Rectal smooth muscle tissue (tissue), 1 donor: ENCODE measurements around the gene SH2D7.
"Not testable (repeated sequence)": the region's sequence is repeated elsewhere in the genome, so short reads cannot be mapped to it uniquely, and the experiment has no call there.

ENCODE experiments used
- H3K27ac ChIP-seq: one replicate; pipeline ENCODE4 v1.7.0; 2013; ENCODE audit warnings: low read depth, low read length, inconsistent platforms
- H3K27me3 ChIP-seq: one replicate; pipeline ENCODE4 v1.7.0; 2013; ENCODE audit warnings: low read length; ENCODE audit not compliant: control insufficient read depth, insufficient read depth
- H3K36me3 ChIP-seq: one replicate; pipeline ENCODE4 v1.7.0; 2013; ENCODE audit warnings: low read length; ENCODE audit not compliant: control insufficient read depth, insufficient read depth
- H3K4me1 ChIP-seq: one replicate; pipeline ENCODE4 v1.7.0; 2013; ENCODE audit warnings: low read length; ENCODE audit not compliant: control insufficient read depth, insufficient read depth
- H3K4me3 ChIP-seq: one replicate; pipeline ENCODE4 v1.7.0; 2013; ENCODE audit warnings: low read length
- H3K9ac ChIP-seq: one replicate; pipeline ENCODE4 v1.7.0; 2013; ENCODE audit warnings: low read length

Gene SH2D7

DNA sequence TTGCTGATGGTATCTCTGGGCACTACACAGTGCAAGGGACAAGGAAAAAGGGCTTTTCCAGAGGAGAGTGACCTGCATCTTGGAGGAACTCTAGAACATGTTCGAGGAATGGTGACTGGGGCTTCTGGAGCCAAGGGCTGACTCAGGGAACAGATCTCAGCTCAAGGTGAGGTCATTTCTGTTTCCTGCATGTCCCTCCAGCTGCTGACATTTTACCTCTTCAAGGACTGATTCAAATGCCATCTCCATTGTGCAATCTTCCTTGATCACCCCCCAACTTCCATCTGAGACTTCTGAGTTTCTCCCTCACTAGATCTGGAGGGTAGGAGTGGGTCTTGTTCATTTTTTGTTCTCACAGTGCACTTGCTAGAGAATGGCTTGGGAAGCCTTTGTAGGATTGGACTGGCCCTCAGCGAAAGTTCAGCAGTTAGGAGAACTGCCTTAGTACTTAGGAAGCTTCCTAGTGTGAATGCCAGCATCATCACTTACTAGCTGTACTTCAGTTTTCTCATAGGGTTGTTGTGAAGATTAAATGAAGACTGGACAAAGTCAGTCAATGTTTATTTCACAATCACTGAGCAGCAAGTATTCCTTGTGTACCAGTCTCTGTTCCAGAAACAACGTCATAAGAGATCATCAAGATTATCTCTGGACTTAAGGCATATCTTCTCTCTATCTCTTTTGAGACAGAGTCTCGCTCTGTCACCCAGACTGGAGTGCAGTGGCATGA is 54.2 kb downstream of the SH2D7 start:
- no peaks in the 10 kb centered on the region for H3K36me3 ChIP-seq
- H3K27me3 ChIP-seq: no peaks in the 10 kb centered on the region
- H3K9ac ChIP-seq: no peak overlapping the region
- H3K4me1 ChIP-seq: peaks cover 7% of the 10 kb centered on the region
- no peak overlapping the region for H3K4me3 ChIP-seq
- H3K27ac ChIP-seq: no peak overlapping the region

DNA sequence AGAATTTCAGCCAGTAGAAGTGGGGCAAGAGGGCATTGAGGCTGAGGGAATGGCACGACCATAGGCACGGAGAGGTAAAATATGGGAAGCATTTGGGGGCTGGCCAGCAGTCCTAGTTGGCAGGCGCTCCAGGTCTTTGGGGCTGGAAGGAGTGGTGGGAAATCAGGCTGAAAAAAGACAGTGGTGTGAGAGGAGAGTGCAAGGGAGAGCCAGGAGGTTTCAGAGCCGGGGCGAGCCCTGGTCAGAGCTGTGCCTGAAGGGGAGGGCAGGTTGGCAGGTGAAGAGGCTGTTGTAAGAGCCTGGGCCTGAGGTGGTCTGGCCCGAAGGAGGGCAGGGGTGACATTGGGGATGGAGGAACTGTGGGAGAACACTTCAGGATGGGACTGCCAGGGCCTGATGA is 55.2 kb downstream of the SH2D7 start:
- no peaks in the 10 kb centered on the region for H3K27me3 ChIP-seq
- H3K27ac ChIP-seq: no peak overlapping the region
- no peak overlapping the region for H3K4me3 ChIP-seq
- H3K4me1 ChIP-seq: peaks cover 7% of the 10 kb centered on the region
- no peaks in the 10 kb centered on the region for H3K36me3 ChIP-seq
- no peak overlapping the region for H3K9ac ChIP-seq

DNA sequence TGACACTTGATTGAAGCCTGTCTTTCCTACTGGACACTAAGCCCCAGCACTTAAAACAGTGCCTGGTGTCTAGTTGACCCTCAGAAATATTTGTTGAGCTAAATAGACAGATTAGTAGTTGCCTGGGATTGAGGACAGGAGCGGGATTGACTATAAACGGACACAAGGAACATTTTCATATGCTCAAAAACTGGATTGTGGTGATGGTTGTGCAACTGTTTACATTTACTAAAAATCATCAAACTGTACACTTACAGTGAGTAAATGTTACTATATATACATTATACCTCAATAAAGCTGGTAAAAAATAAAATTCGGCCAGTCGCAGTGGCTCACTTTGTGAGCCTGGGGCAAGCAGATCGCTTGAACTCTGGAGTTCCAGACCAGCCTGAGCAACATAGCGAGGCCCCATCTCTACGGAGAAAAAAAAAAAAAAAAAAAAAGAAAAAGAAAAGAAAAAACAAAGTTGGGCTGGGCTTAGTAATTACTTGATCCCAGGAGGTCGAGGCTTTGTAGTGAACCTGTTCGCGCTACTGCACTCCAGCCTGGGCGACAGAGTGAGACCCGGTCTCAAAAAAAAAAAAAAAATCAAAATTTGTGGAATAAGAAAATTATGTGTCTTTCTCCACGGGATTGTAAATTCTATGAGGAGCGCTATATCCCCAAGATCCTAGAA is 56.2 kb downstream of the SH2D7 start:
- Histone ChIP-seq H3K4me1 (peaks cover 7% of the 10 kb centered on the region), H3K27ac (peak overlapping the region; percentile 41), H3K9ac (no peak overlapping the region), H3K27me3 (no peaks in the 10 kb centered on the region), H3K4me3 (peak overlapping the region; percentile 62), H3K36me3 (no peaks in the 10 kb centered on the region)

- Histone ChIP-seq H3K4me1 (peaks cover 7% of the 10 kb centered on the region), H3K4me3 (peak within 1 kb of the TSS; percentile 93), H3K27ac (peak within 1 kb of the TSS; percentile 85), H3K27me3 (no peaks in the 10 kb centered on the region), H3K36me3 (no peaks in the 10 kb centered on the region), H3K9ac (peak within 1 kb of the TSS; percentile 80)
Observed at GRCh38 chr15:78149068-78149804, 56.9 kb downstream of the SH2D7 start, which contains the start of gene IDH3A. Gene IDH3A, plus strand, starts transcription at chr15:78149362. Its CDS starts 42 bp downstream, at chr15:78149404.

GRCh38 chr15:78149805-78150751 is 57.7 kb downstream of the SH2D7 start:
- no peaks in the 10 kb centered on the region for H3K27me3 ChIP-seq
- peak overlapping the region; percentile 80 for H3K9ac ChIP-seq
- H3K36me3 ChIP-seq: no peaks in the 10 kb centered on the region
- H3K27ac ChIP-seq: peak overlapping the region; percentile 85
- peaks cover 7% of the 10 kb centered on the region for H3K4me1 ChIP-seq
- H3K4me3 ChIP-seq: peak overlapping the region; percentile 93

- not testable (repeated sequence) for H3K36me3 ChIP-seq, H3K4me1 ChIP-seq, H3K9ac ChIP-seq, H3K4me3 ChIP-seq, H3K27ac ChIP-seq, H3K27me3 ChIP-seq
Observed at GRCh38 chr15:78151075-78151474, 58.7 kb downstream of the SH2D7 start.
